HG02885 (cell line): ENCODE results near the gene RNF125.
A peak's percentile ranks its signal among the peaks of the same experiment; 100 is the strongest.

Experiments used
- ATAC-seq: cut with Tn5 transposase; IDR thresholded peaks from one replicate; pipeline ENCODE4 v1.9.1; 2021; ENCODE audit warnings: mild to moderate bottlenecking; ENCODE audit not compliant: unreplicated experiment, poor library complexity

RNF125 gene

GRCh38 chr18:32021756-32022564 lies 3.3 kb downstream of the RNF125 start:
- ATAC-seq, result no peak

GRCh38 chr18:32025744-32026143 lies 7.1 kb downstream of the RNF125 start:
- no peak for ATAC-seq

- ATAC-seq, result no peak
These were observed 8.0 kb downstream of the RNF125 start for GRCh38 chr18:32026491-32027086.

- ATAC-seq, result no peak
These were observed 10.9 kb downstream of the RNF125 start for GRCh38 chr18:32029558-32029957.

GRCh38 chr18:32032609-32033008 lies 14.0 kb downstream of the RNF125 start:
- no peak for ATAC-seq

- no peak for ATAC-seq
These were observed 18.0 kb downstream of the RNF125 start for GRCh38 chr18:32036506-32037180.

- ATAC-seq, result no peak
These were observed 19.0 kb downstream of the RNF125 start for GRCh38 chr18:32037616-32038015.

GRCh38 chr18:32040936-32041335 lies 22.3 kb downstream of the RNF125 start:
- no peak for ATAC-seq

- ATAC-seq, result no peak
These were observed 23.7 kb downstream of the RNF125 start for GRCh38 chr18:32042337-32042736.

GRCh38 chr18:32048507-32049091 lies 30.0 kb downstream of the RNF125 start:
- peak; percentile 69 for ATAC-seq

GRCh38 chr18:32049393-32050171 lies 31.0 kb downstream of the RNF125 start:
- peak; percentile 46 for ATAC-seq

- ATAC-seq, result no peak
These were observed 38.2 kb downstream of the RNF125 start for GRCh38 chr18:32056613-32057358.

GRCh38 chr18:32057624-32058165 lies 39.1 kb downstream of the RNF125 start:
- ATAC-seq, result no peak

GRCh38 chr18:32060026-32060425 lies 41.4 kb downstream of the RNF125 start:
- no peak for ATAC-seq

GRCh38 chr18:32067375-32068167 lies 48.9 kb downstream of the RNF125 start:
- ATAC-seq, result no peak

GRCh38 chr18:32072321-32072720 lies 53.7 kb downstream of the RNF125 start:
- ATAC-seq, result no peak

GRCh38 chr18:32074206-32074605 lies 55.6 kb downstream of the RNF125 start:
- no peak for ATAC-seq

GRCh38 chr18:32078845-32079244 lies 60.2 kb downstream of the RNF125 start:
- no peak for ATAC-seq

GRCh38 chr18:32081881-32082280 lies 63.3 kb downstream of the RNF125 start:
- no peak for ATAC-seq
